ENCODE data around the gene JAM3. TPM values are rescaled to one million over a fixed set of nuclear protein-coding genes. Genes with fewer than 3 reads are reported as not detected.

JAM3 gene
- total and polyA plus RNA-seq, 10 of the 15 experiments (the other 5 are each of a cell fraction or from before 2014, with no cell fraction given) = 0.04 to 1.1 (median 0.32) TPM; not detected in 1

- no peaks in the 10 kb centered on the region for H3K9me3 ChIP-seq (replicated peaks; ENCODE audit: control insufficient read depth, insufficient read depth, low read length)
- H3K36me3 ChIP-seq (ENCODE audit: control insufficient read depth in 2 of 2, insufficient read depth in 2 of 2, low read length in 1 of 2) = peaks cover 19 to 26% of the 10 kb centered on the region in 2 experiments
- WGBS (ENCODE audit: insufficient coverage, insufficient replicate concordance, low lambda C conversion rate, missing lambda C conversion rate) = 99% methylated on average over 4 of the region's 5 CpGs
- no peak overlapping the region for H3K9ac ChIP-seq (ENCODE audit: control insufficient read depth, insufficient read depth, low read length)
- in situ Hi-C loops (cut with MboI) = no loop called here
- H2AFZ ChIP-seq (ENCODE audit: control insufficient read depth, low read depth, low read length) = no peak overlapping the region
- FAIRE-seq (no peak), ATAC-seq (no peak), DNase-seq (ENCODE audit: low read depth, low spot score) (no peak)
- no peaks in the 10 kb centered on the region for H4K20me1 ChIP-seq (ENCODE audit: control insufficient read depth, insufficient read depth)
- H3K79me2 ChIP-seq (ENCODE audit: control insufficient read depth, insufficient read depth, low read length) = no peaks in the 10 kb centered on the region
- TF ChIP-seq USF1 (IDR thresholded peaks at IDR 0.05; ENCODE audit: borderline replicate concordance, extremely low read length, insufficient read depth, low read depth, low read length) = no peak
- no peak for TF ChIP-seq HDAC2 (IDR thresholded peaks at IDR 0.05)
- no peak for TF ChIP-seq HSF1 (IDR thresholded peaks at IDR 0.05; ENCODE audit: low read depth, low read length)
- no peak for TF ChIP-seq ETV6 (conservative IDR thresholded peaks at IDR 0.05 in 1 of 2, IDR thresholded peaks at IDR 0.05 in 1 of 2; ENCODE audit: borderline replicate concordance in 1 of 2, low read depth in 1 of 2)
- no peak for TF ChIP-seq POLR2A (IDR thresholded peaks at IDR 0.05; ENCODE audit: low read depth, low read length)
- no peak for TF ChIP-seq E2F4 (IDR thresholded peaks at IDR 0.05; ENCODE audit: low read depth, low read length)
- TF ChIP-seq, protein P1, sequence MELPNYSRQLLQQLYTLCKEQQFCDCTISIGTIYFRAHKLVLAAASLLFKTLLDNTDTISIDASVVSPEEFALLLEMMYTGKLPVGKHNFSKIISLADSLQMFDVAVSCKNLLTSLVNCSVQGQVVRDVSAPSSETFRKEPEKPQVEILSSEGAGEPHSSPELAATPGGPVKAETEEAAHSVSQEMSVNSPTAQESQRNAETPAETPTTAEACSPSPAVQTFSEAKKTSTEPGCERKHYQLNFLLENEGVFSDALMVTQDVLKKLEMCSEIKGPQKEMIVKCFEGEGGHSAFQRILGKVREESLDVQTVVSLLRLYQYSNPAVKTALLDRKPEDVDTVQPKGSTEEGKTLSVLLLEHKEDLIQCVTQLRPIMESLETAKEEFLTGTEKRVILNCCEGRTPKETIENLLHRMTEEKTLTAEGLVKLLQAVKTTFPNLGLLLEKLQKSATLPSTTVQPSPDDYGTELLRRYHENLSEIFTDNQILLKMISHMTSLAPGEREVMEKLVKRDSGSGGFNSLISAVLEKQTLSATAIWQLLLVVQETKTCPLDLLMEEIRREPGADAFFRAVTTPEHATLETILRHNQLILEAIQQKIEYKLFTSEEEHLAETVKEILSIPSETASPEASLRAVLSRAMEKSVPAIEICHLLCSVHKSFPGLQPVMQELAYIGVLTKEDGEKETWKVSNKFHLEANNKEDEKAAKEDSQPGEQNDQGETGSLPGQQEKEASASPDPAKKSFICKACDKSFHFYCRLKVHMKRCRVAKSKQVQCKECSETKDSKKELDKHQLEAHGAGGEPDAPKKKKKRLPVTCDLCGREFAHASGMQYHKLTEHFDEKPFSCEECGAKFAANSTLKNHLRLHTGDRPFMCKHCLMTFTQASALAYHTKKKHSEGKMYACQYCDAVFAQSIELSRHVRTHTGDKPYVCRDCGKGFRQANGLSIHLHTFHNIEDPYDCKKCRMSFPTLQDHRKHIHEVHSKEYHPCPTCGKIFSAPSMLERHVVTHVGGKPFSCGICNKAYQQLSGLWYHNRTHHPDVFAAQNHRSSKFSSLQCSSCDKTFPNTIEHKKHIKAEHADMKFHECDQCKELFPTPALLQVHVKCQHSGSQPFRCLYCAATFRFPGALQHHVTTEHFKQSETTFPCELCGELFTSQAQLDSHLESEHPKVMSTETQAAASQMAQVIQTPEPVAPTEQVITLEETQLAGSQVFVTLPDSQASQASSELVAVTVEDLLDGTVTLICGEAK (IDR thresholded peaks at IDR 0.05; ENCODE audit: borderline replicate concordance) = no peak
- H3K4me1 ChIP-seq (ENCODE audit: control insufficient read depth, insufficient read depth, low read length) = no peaks in the 10 kb centered on the region
- ChIA-PET POLR2A (no interaction called here), RAD21 (ENCODE audit: unreplicated experiment) (no interaction called here), CTCF (no interaction called here), SMC1A (ENCODE audit: uncharacterized antibody, unreplicated experiment) (no interaction called here)
- intact Hi-C loops (cut with micrococcal nuclease; ENCODE audit: unreplicated experiment) = no loop called here
- no peak overlapping the region for H3K4me2 ChIP-seq (ENCODE audit: control insufficient read depth, insufficient read depth)
- no TSS peak for BruUV-seq (replicated peaks)
- H3K4me3 ChIP-seq = no peak overlapping the region
- H3K27ac ChIP-seq (ENCODE audit: control insufficient read depth, insufficient read depth) = no peak overlapping the region
- H3K27me3 ChIP-seq (replicated peaks in 1 of 2; ENCODE audit: control insufficient read depth in 2 of 2, insufficient read depth in 2 of 2, low read length in 1 of 2) = no peaks in the 10 kb centered on the region
Measured at GRCh38 chr11:134173296-134173695, 104.4 kb downstream of the JAM3 start.

Measured in GM12878 (cell line).